22Rv1 (cell line): ENCODE data around the gene NTF4.

Source experiments
- CTCF ChIP-seq: fragments of 450-650 bp; IDR thresholded peaks from 2 replicates; pipeline ENCODE4 v1.5.1; 2017; ENCODE audit warnings: mild to moderate bottlenecking
- ZFX ChIP-seq: fragments of 450-650 bp; IDR thresholded peaks from 2 replicates; pipeline ENCODE4 v1.6.1; 2017; ENCODE audit warnings: antibody characterized with exemption, borderline replicate concordance

- no peak for TF ChIP-seq CTCF
- no peak for TF ChIP-seq ZFX
Measured at GRCh38 chr19:49014870-49015255, 49.8 kb downstream of the NTF4 start.
